Fibroblast of skin of abdomen (primary cell): ENCODE measurements around the gene HES7.

Experiments
- DNase-seq: peaks from one replicate; pipeline ENCODE4 v3.0.0-alpha.2; 2013

HES7 gene

DNA sequence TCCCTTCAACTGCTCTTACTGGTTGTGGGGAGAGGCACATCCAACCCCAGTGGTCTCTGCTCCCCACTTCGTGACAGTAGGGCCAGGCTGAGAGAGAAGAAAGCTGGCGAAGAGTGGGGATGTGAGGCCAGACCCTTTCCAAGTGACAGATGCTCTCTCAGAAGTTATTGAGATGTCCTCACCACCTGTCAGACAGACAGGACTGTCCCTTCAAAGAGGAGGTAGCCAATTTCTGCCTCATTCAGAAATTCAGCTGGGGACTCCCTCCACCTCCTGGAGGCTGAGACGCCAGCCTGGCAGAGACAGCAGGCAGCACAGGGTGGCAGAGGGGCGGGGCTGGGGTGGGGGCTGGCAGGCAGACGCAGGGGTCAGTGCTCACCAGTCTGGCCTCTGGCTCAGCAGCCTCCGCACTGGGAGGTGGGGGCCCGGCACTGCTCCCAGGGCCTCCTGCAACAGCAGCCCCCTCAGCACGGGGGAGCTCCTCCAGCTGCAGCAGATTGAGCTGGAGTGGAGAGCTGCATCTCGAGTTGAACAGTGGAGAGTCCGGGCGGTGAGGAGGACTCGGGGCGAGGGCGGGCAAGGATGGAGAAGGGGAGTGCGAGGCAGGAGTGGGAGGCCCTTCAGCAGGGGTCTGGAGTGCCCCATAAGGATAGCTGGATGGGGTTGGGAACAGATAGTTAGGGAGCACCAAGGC is 19.1 kb upstream of the HES7 start:
- DNase-seq: no peak

- no peak for DNase-seq
Observed at GRCh38 chr17:8142158-8142886, 18.4 kb upstream of the HES7 start.

- no peak for DNase-seq
Observed at GRCh38 chr17:8141741-8142140, 17.8 kb upstream of the HES7 start.

- no peak for DNase-seq
Observed at GRCh38 chr17:8141045-8141444, 17.1 kb upstream of the HES7 start.

GRCh38 chr17:8140065-8141029 is 16.4 kb upstream of the HES7 start:
- DNase-seq: no peak

DNA sequence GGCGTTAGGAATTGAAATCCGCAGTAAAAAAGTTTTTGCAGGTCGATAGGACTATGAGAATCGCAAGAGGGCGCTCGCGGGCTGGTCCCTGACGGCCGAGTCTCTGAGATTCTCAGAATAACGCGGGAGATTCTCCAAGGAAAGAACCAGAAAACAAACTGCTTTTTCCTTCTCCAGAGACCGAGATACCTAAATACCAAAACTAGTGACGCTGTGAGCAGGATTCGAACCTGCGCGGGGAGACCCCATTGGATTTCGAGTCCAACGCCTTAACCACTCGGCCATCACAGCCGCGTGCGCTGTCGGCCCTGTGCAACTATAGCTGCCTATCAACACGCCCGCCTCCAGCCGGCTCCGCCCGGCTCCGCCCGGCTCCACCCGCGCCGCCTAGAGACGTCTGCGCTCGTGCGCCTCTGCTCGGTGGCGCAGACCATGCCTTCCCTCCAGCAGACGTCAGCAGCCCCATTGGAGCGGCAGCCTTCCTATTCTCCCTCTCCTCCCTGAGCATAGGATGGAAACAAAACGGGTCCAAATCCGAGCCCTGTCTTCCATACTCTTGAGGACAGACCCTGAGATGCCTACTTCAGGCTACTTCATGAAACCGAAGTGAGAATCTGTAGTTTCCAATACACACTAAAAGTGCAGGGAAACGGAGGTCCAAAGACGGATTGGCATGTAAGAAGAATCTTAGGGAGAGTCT is 14.9 kb upstream of the HES7 start:
- DNase-seq: peak; percentile 99

GRCh38 chr17:8138374-8138671 is 14.4 kb upstream of the HES7 start:
- DNase-seq: no peak

GRCh38 chr17:8137645-8138373 is 13.9 kb upstream of the HES7 start:
- DNase-seq: no peak

GRCh38 chr17:8133941-8134340 is 10.0 kb upstream of the HES7 start:
- no peak for DNase-seq

- no peak for DNase-seq
Observed at GRCh38 chr17:8133399-8133798, 9.5 kb upstream of the HES7 start.

DNA sequence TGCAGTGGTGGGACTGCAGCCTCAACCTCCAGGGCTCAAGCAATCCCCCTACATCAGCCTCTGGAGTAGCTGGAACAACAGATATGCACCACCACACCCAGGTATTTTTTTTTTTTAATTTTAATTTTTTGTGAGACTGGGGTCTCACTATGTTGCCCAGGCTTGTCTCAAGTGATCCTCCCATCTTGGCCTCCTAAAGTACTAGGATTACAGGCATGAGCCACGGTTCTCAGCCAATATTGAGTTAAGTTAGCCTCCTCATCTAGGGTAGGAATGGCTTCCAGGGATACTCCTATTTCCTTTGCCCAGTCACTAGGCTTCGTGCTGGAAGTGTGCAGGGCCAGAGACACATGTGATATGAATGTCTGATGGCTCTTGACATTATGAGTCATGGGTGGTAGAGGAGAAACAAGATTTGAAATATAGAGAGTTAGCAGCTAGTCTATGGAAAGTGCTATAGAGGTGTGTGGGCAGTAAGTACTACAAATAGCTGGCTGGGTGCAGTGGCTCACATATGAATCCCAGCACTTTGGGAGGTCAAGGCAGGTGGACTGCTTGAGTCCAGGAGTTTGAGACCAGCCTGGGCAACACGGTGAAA is 8.0 kb upstream of the HES7 start:
- DNase-seq: no peak

DNA sequence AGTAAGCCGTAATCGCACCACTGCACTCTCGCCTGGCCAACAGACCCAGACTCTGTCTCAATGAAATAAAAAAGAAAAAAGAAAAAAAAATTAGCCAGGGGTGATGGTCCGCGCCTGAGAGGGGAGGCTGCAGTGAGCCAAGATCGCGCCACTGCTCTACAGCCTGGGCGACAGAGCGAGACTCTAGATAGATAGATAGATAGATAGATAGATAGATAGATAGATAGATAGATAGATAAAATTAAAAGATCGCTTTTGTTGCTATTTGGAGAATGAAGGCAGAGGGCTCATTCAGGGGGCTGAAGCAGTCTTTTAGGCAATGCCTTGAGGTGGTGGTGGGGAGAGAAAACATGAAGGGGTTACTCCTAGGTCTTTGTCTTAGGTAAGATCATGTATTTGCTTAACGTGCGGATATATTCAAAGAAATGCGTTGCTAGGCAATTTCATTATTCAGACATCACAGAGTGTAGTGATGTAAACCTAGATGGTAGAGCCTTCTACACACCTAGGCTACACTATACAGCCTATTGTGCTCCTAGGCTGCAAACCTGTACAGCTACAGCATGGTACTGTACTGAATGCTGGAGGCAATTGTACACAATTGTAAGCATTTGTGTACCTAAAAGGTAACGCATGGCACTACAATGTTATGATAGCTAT is 4.3 kb upstream of the HES7 start:
- no peak for DNase-seq

- no peak for DNase-seq
Observed at GRCh38 chr17:8126491-8127066, 2.7 kb upstream of the HES7 start.

GRCh38 chr17:8125947-8126490 is 2.1 kb upstream of the HES7 start:
- DNase-seq: no peak

DNA sequence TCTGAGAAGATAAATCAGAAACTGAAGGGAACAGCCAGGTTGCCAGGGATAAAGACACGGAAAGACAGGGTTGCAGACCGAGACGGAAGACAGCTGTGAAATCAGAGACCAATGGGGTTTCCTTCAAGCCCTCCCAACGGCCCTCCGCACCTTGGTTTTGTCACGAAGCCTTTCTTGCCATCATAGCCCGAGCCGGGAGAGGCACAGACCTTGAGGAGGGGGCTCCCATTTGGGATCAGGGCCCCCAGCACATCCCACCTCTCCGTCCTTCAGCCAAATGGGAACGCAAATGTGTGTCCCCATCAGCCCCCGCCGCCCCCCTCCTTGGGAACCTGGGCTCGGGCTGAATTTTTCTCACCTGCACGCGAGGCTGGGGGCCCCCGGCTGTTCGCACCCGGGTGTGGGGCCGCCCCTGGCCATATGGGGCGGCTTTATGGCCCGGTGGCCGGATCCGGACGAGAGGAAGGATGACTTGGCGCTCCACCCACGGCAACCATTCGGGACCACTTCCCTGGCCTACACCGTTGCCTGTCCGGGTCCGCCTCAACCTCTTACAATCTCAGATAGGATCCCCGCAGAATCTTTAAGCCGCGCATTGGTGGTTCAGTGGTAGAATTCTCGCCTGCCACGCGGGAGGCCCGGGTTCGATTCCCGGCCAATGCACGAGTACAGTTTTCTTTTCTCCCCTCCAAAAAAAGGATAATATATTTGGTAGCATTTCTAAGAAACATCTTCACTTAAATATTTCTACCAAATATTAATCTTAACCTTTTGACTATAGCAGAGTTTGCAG is 1.4 kb upstream of the HES7 start:
- DNase-seq: peak; percentile 73

DNA sequence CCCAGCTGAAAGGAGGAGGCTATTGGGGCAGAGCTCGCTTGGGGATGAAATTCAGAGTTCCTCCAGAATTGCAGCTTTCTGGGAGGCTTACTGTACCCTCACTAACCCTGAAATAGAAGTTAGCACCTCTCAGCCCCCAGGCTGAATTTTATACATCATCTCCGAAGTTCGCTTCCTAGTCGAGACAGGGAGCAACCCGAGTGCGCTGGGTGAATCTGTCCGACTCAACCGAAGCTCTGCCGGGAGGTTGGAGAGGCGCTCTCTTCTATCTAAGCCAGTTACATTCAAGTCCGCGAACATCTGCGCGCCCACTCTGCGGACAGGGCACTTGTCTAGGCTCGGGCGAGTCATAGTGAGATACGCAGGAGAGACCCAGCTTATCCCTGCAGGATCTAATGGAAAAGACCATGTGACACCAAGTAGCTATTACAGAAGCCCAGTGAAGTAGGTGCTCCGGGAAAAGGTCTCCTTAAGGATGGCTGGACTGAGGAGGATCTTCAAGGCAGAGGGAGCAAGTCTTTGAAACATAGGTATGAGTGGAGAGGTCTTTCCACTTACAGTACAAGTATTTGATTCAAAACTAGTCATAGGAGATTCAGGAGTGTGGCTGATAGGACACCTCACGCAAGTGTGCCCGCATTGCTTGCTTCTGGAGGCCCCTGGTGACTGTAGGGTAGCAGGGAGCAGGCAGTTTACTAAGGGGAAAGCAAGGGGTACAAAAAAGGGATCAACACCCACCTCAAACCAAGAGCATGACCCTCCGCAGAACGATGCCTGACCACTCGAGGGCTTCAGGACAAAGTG is 646 bp upstream of the HES7 start:
- no peak for DNase-seq

- no peak for DNase-seq
Observed at GRCh38 chr17:8122924-8123694, 797 bp downstream of the HES7 start.

- no peak for DNase-seq
Observed at GRCh38 chr17:8122422-8122923, 1.4 kb downstream of the HES7 start.
